ENCODE data around the gene IGF2BP3.

- peak; percentile 46 for TF ChIP-seq CTCF (IDR thresholded peaks at IDR 0.05)
- no peak for TF ChIP-seq REST (IDR thresholded peaks at IDR 0.05; ENCODE audit: insufficient read depth in 1 of 2, low read depth in 2 of 2, low read length in 1 of 2)
- no peak for TF ChIP-seq SIN3A (IDR thresholded peaks at IDR 0.05; ENCODE audit: borderline replicate concordance, insufficient read depth, low read depth, low read length)
Measured at GRCh38 chr7:23276376-23276775, 193.9 kb downstream of the IGF2BP3 start.

Data from Panc1 (cell line).